ENCODE results near the gene TRAK1. TPM values are rescaled to one million over a fixed set of nuclear protein-coding genes. Genes with fewer than 3 reads are reported as not detected.

TRAK1 gene
- total RNA-seq, 1 donor from 2014 or later: 58.4 TPM

GRCh38 chr3:42129014-42129953 is 38.1 kb downstream of the TRAK1 start:
- ATAC-seq (ENCODE audit: low read depth): no peak
- CTCF ChIA-PET: interaction anchor here (0.8 to 1.2 kb wide), 2 partner anchors 9 to 62 kb away, joined by 4 to 7 read pairs; no protein-coding TSS in a partner anchor
- no peaks in the 10 kb centered on the region for H3K27me3 Mint-ChIP-seq
- intact Hi-C loops (cut with micrococcal nuclease): no loop called here
- no peak for DNase-seq
- H3K9me3 Mint-ChIP-seq: no peaks in the 10 kb centered on the region
- no peak overlapping the region for H3K4me3 Mint-ChIP-seq
- POLR2A ChIA-PET: interaction anchor here (0.6 kb wide), 2 partner anchors 29 to 41 kb away, joined by 4 read pairs; no protein-coding TSS in a partner anchor
- peak overlapping the region; percentile 2 for H3K27ac Mint-ChIP-seq
- peaks cover 60% of the 10 kb centered on the region for H3K36me3 Mint-ChIP-seq (ENCODE audit: low read depth)
- peaks cover 49% of the 10 kb centered on the region for H3K4me1 Mint-ChIP-seq
- TF ChIP-seq CTCF (IDR thresholded peaks at IDR 0.05): no peak

GRCh38 chr3:42130007-42130328 is 38.8 kb downstream of the TRAK1 start:
- Mint-ChIP-seq H3K27ac (no peak overlapping the region), H3K9me3 (no peaks in the 10 kb centered on the region), H3K27me3 (no peaks in the 10 kb centered on the region), H3K36me3 (ENCODE audit: low read depth) (peaks cover 55% of the 10 kb centered on the region), H3K4me3 (no peak overlapping the region), H3K4me1 (peaks cover 43% of the 10 kb centered on the region)
- DNase-seq: no peak
- POLR2A ChIA-PET: interaction anchor here (0.6 kb wide), 1 partner anchor 40 kb away, joined by 4 read pairs; no protein-coding TSS in a partner anchor
- CTCF ChIA-PET: interaction anchor here (0.8 to 1.2 kb wide), 2 partner anchors 10 to 61 kb away, joined by 4 to 7 read pairs; no protein-coding TSS in a partner anchor
- TF ChIP-seq CTCF (IDR thresholded peaks at IDR 0.05): no peak
- ATAC-seq (ENCODE audit: low read depth): no peak
- intact Hi-C loops (cut with micrococcal nuclease): no loop called here

- Mint-ChIP-seq H3K36me3 (ENCODE audit: low read depth) (peaks cover 54% of the 10 kb centered on the region), H3K4me1 (peaks cover 42% of the 10 kb centered on the region), H3K27ac (no peak overlapping the region), H3K27me3 (no peaks in the 10 kb centered on the region), H3K9me3 (no peaks in the 10 kb centered on the region), H3K4me3 (no peak overlapping the region)
- no peak for ATAC-seq (ENCODE audit: low read depth)
- DNase-seq: no peak
- no peak for TF ChIP-seq CTCF (IDR thresholded peaks at IDR 0.05)
- CTCF ChIA-PET: interaction anchor here (1.2 kb wide), 1 partner anchor 10 kb away, joined by 7 read pairs; no protein-coding TSS in a partner anchor
- intact Hi-C loops (cut with micrococcal nuclease): no loop called here
- POLR2A ChIA-PET: no interaction called here
These were observed 39.3 kb downstream of the TRAK1 start for GRCh38 chr3:42130329-42131070.

DNA sequence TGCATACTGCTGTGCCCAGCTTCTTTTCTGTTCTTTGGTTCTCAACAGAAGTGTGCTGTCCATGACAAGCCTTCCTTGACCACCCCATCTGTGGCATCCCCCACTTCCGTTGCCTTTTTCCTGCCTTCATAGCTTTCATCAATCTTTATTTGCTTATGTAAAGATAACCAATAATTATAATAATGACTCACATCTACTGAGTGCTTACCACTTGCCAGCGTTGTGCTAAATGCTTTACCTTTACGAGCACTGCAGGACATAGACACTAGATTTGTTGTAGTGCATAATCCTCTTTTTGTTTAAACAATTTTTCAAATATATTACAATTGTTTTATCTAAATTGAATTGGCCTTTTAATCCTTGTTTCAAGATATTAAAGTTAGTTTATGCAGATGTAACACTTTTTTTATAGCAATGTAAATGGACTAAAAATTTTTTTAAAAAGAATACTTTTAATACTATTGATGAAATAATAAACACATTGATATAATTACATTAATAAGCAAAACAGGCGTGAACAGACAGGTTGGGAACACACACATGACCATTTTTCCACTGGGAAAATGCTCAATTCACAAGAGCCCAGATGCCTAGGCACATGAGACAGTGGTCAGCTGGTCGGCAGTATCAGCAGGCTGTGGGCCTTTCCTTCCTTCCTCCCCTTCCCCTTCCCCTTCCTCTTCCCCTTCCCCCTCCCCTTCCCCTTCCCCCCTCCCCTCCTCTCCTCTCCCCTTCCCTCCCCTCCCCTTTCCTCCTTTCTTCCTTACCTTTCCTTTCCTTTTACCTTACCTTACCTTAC is 42.5 kb downstream of the TRAK1 start:
- no peaks in the 10 kb centered on the region for H3K27me3 Mint-ChIP-seq
- DNase-seq: no peak
- CTCF ChIA-PET: no interaction called here
- H3K4me3 Mint-ChIP-seq: no peak overlapping the region
- POLR2A ChIA-PET: interaction anchor here (0.5 kb wide), 1 partner anchor 9 kb away, joined by 3 read pairs; no protein-coding TSS in a partner anchor
- no peak for TF ChIP-seq CTCF (IDR thresholded peaks at IDR 0.05)
- H3K36me3 Mint-ChIP-seq (ENCODE audit: low read depth): peaks cover 49% of the 10 kb centered on the region
- ATAC-seq (ENCODE audit: low read depth): no peak
- H3K4me1 Mint-ChIP-seq: peaks cover 23% of the 10 kb centered on the region
- no peaks in the 10 kb centered on the region for H3K9me3 Mint-ChIP-seq
- no peak overlapping the region for H3K27ac Mint-ChIP-seq
- intact Hi-C loops (cut with micrococcal nuclease): no loop called here
